ENCODE measurements around the gene DUS2.
"Not testable (repeated sequence)": the region's sequence is repeated elsewhere in the genome, so short reads cannot be mapped to it uniquely, and the experiment has no call there.

DUS2 gene

GRCh38 chr16:68022728-68023537 lies at the start of gene DUS2, which contains the start of gene DDX28:
TSS of gene DUS2 (plus strand) at chr16:68023284. CDS start at chr16:68038024, 14,740 bp downstream.
TSS of gene DDX28 (minus strand) at chr16:68023232. CDS start at chr16:68023202, 30 bp downstream.
- peak; percentile 19 for DNase-seq

- no peak for DNase-seq
These were observed 47.6 kb upstream of the DUS2 start for GRCh38 chr16:67975321-67976105.

GRCh38 chr16:67976205-67976604 lies 46.9 kb upstream of the DUS2 start:
- DNase-seq, result no peak

GRCh38 chr16:67977005-67977404 lies 46.1 kb upstream of the DUS2 start:
- DNase-seq, result no peak

GRCh38 chr16:67977469-67978227 lies 45.4 kb upstream of the DUS2 start:
- DNase-seq, result no peak

- no peak for DNase-seq
These were observed 43.0 kb upstream of the DUS2 start, which contains the start of gene DPEP3 for GRCh38 chr16:67979955-67980678. TSS of gene DPEP3 (minus strand) at chr16:67980499. CDS start at chr16:67980380, 119 bp downstream.

GRCh38 chr16:67982011-67982696 lies 40.9 kb upstream of the DUS2 start:
- no peak for DNase-seq

- no peak for DNase-seq
These were observed 36.1 kb upstream of the DUS2 start for GRCh38 chr16:67986949-67987348.

GRCh38 chr16:67987460-67988160 lies 35.5 kb upstream of the DUS2 start:
- no peak for DNase-seq

GRCh38 chr16:67988675-67989074 lies 34.4 kb upstream of the DUS2 start:
- DNase-seq, result no peak

- DNase-seq, result no peak
These were observed 33.6 kb upstream of the DUS2 start for GRCh38 chr16:67989322-67990017.

- DNase-seq, result no peak
These were observed 33.1 kb upstream of the DUS2 start for GRCh38 chr16:67990018-67990386.

GRCh38 chr16:67992661-67993206 lies 30.4 kb upstream of the DUS2 start:
- DNase-seq, result no peak

- peak; percentile 41 for DNase-seq
These were observed 29.7 kb upstream of the DUS2 start for GRCh38 chr16:67993207-67994039.

GRCh38 chr16:67994040-67994408 lies 29.1 kb upstream of the DUS2 start:
- not testable (repeated sequence) for DNase-seq

- DNase-seq, result no peak
These were observed 27.7 kb upstream of the DUS2 start for GRCh38 chr16:67995423-67995822.

GRCh38 chr16:67996666-67997065 lies 26.4 kb upstream of the DUS2 start:
- no peak for DNase-seq

GRCh38 chr16:67998231-67998778 lies 24.8 kb upstream of the DUS2 start:
- DNase-seq, result not testable (repeated sequence)
